Suprapubic skin (tissue), 4 donors: ENCODE results near the gene SMCO2. TPM values are rescaled to one million over a fixed set of nuclear protein-coding genes. Genes with fewer than 3 reads are reported as not detected.

Source experiments
- DNase-seq, 2 donors: peaks; one replicate each; pipeline ENCODE4 v3.0.0-alpha.2; 2019; ENCODE audit warnings: low spot score in 2 of 2
- H3K27ac ChIP-seq: fragments of 200-600 bp; sonication (generic); one replicate; pipeline ENCODE4 v1.5.1; 2019
- H3K27me3 ChIP-seq: fragments of 200-600 bp; sonication (generic); one replicate; pipeline ENCODE4 v1.5.1; 2019
- H3K36me3 ChIP-seq: fragments of 200-600 bp; sonication (generic); one replicate; pipeline ENCODE4 v1.5.1; 2019
- H3K4me1 ChIP-seq: fragments of 200-600 bp; sonication (generic); one replicate; pipeline ENCODE4 v1.5.1; 2019
- H3K4me3 ChIP-seq: fragments of 200-600 bp; sonication (generic); one replicate; pipeline ENCODE4 v1.5.1; 2019; ENCODE audit warnings: mild to moderate bottlenecking
- H3K9me3 ChIP-seq: fragments of 200-600 bp; sonication (generic); one replicate; pipeline ENCODE4 v1.5.1; 2019
- CTCF ChIP-seq, 2 donors: fragments of 200-600 bp in 1 of 2; fragments of 450-650 bp in 1 of 2; sonication (generic) in 1 of 2; IDR thresholded peaks; one replicate each; pipeline ENCODE4 v1.5.1; 2016 to 2019; ENCODE audit warnings: antibody characterized with exemption in 2 of 2, mild to moderate bottlenecking in 1 of 2, moderate library complexity in 1 of 2
- EP300 ChIP-seq: sonication (generic); formaldehyde crosslinking; IDR thresholded peaks from one replicate; pipeline ENCODE4 v1.6.1; 2017; ENCODE audit warnings: antibody characterized with exemption
- POLR2A ChIP-seq, 2 donors: fragments of 450-650 bp; IDR thresholded peaks; one replicate each; pipeline ENCODE4 v1.6.1; 2017; ENCODE audit warnings: antibody characterized with exemption in 2 of 2, mild to moderate bottlenecking in 2 of 2, moderate library complexity in 2 of 2
- POLR2AphosphoS5 ChIP-seq, 3 donors: sonication (generic); formaldehyde crosslinking; IDR thresholded peaks; one replicate each; pipeline ENCODE4 v1.6.1; 2017; ENCODE audit warnings: antibody characterized with exemption in 3 of 3
- WGBS: methylation state at CpG from one replicate; pipeline ENCODE4 v1.1.5; 2018; 5-methylcytosine and 5-hydroxymethylcytosine counted together
- total RNA-seq, 4 donors: library from RNA; depleted of rRNA; stranded (reverse); fragments of >200 nt; gene quantifications; one replicate each; pipeline ENCODE4 v1.1.0, GENCODE V29; 2016

Gene SMCO2
- total RNA-seq, 4 donors from 2014 or later = 0.53 to 1.7 (median 1.1) TPM

GRCh38 chr12:27486961-27487360 lies 40.4 kb downstream of the SMCO2 start:
- Histone ChIP-seq H3K9me3 (no peaks in the 10 kb centered on the region), H3K4me1 (no peaks in the 10 kb centered on the region), H3K27me3 (no peaks in the 10 kb centered on the region), H3K4me3 (no peak overlapping the region), H3K27ac (no peak overlapping the region), H3K36me3 (no peaks in the 10 kb centered on the region)
- no peak for TF ChIP-seq POLR2AphosphoS5 (IDR thresholded peaks at IDR 0.05)
- TF ChIP-seq POLR2A (IDR thresholded peaks at IDR 0.05) = no peak
- TF ChIP-seq CTCF (IDR thresholded peaks at IDR 0.05) = no peak
- TF ChIP-seq EP300 = no peak
- no peak for DNase-seq

- no peaks in the 10 kb centered on the region for H3K9me3 ChIP-seq
- DNase-seq = no peak
- H3K4me1 ChIP-seq = no peaks in the 10 kb centered on the region
- no peak overlapping the region for H3K27ac ChIP-seq
- no peaks in the 10 kb centered on the region for H3K27me3 ChIP-seq
- no peak for TF ChIP-seq POLR2AphosphoS5 (IDR thresholded peaks at IDR 0.05)
- WGBS = 65% methylated on average over 5 of the region's 5 CpGs
- no peaks in the 10 kb centered on the region for H3K36me3 ChIP-seq
- H3K4me3 ChIP-seq = no peak overlapping the region
Observed at GRCh38 chr12:27488479-27488878, 41.9 kb downstream of the SMCO2 start.

GRCh38 chr12:27491226-27491625 lies 44.7 kb downstream of the SMCO2 start:
- H3K4me1 ChIP-seq = no peaks in the 10 kb centered on the region
- DNase-seq = no peak
- no peak overlapping the region for H3K27ac ChIP-seq
- H3K4me3 ChIP-seq = no peak overlapping the region
- no peak for TF ChIP-seq EP300
- no peak for TF ChIP-seq POLR2AphosphoS5 (IDR thresholded peaks at IDR 0.05)
- TF ChIP-seq POLR2A (IDR thresholded peaks at IDR 0.05) = no peak
- TF ChIP-seq CTCF (IDR thresholded peaks at IDR 0.05) = no peak
- H3K9me3 ChIP-seq = no peaks in the 10 kb centered on the region
- H3K36me3 ChIP-seq = no peaks in the 10 kb centered on the region
- 96% methylated on average over 2 of the region's 2 CpGs for WGBS
- H3K27me3 ChIP-seq = no peaks in the 10 kb centered on the region

GRCh38 chr12:27493260-27493940 lies 46.9 kb downstream of the SMCO2 start:
- DNase-seq = no peak
- Histone ChIP-seq H3K27me3 (no peaks in the 10 kb centered on the region), H3K4me1 (no peaks in the 10 kb centered on the region), H3K36me3 (no peaks in the 10 kb centered on the region), H3K27ac (no peak overlapping the region), H3K9me3 (no peaks in the 10 kb centered on the region), H3K4me3 (no peak overlapping the region)
- TF ChIP-seq POLR2AphosphoS5 (IDR thresholded peaks at IDR 0.05) (no peak), CTCF (IDR thresholded peaks at IDR 0.05) (no peak), EP300 (no peak), POLR2A (IDR thresholded peaks at IDR 0.05) (no peak)
- WGBS = 68% methylated on average over 6 of the region's 6 CpGs

GRCh38 chr12:27497446-27497845 lies 50.9 kb downstream of the SMCO2 start:
- 90% methylated on average over 3 of the region's 3 CpGs for WGBS
- TF ChIP-seq CTCF (IDR thresholded peaks at IDR 0.05) = no peak
- no peak for TF ChIP-seq POLR2A (IDR thresholded peaks at IDR 0.05)
- TF ChIP-seq POLR2AphosphoS5 (IDR thresholded peaks at IDR 0.05) = no peak
- no peaks in the 10 kb centered on the region for H3K36me3 ChIP-seq

GRCh38 chr12:27498149-27498548 lies 51.6 kb downstream of the SMCO2 start:
- H3K27me3 ChIP-seq = no peaks in the 10 kb centered on the region
- H3K9me3 ChIP-seq = no peaks in the 10 kb centered on the region
- DNase-seq = no peak
- 81% methylated on average over 4 of the region's 4 CpGs for WGBS
- H3K4me1 ChIP-seq = no peaks in the 10 kb centered on the region
- TF ChIP-seq CTCF (IDR thresholded peaks at IDR 0.05) (no peak), POLR2A (IDR thresholded peaks at IDR 0.05) (no peak), EP300 (no peak), POLR2AphosphoS5 (IDR thresholded peaks at IDR 0.05) (no peak)
- H3K4me3 ChIP-seq = no peak overlapping the region
- H3K27ac ChIP-seq = no peak overlapping the region
- no peaks in the 10 kb centered on the region for H3K36me3 ChIP-seq

More at GRCh38 chr12:27497446-27497845, 50.9 kb downstream of the SMCO2 start:
- no peaks in the 10 kb centered on the region for H3K9me3 ChIP-seq
- H3K4me3 ChIP-seq = no peak overlapping the region
- H3K27ac ChIP-seq = no peak overlapping the region
- DNase-seq = no peak
- no peaks in the 10 kb centered on the region for H3K4me1 ChIP-seq
- no peaks in the 10 kb centered on the region for H3K27me3 ChIP-seq
